HepG2 (cell line): Measurements from ENCODE around the gene ACTR1A. TPM values are rescaled to one million over a fixed set of nuclear protein-coding genes. Genes with fewer than 3 reads are reported as not detected.
A peak's percentile ranks its signal among the peaks of the same experiment; 100 is the strongest.

Experiments
- AGO1 ChIP-seq: fragments of 200-400 bp; formaldehyde crosslinking; IDR thresholded peaks from 2 replicates; pipeline ENCODE4 v1.6.1; 2017; ENCODE audit warnings: mild to moderate bottlenecking, low read depth, low read length, moderate library complexity; ENCODE audit not compliant: poor library complexity, severe bottlenecking
- EZH2 ChIP-seq: conservative IDR thresholded peaks from 2 replicates; pipeline ENCODE4 v1.6.1; 2012; ENCODE audit warnings: mild to moderate bottlenecking, low read depth, low read length, moderate library complexity
- GTF3A ChIP-seq: sonication (generic); formaldehyde crosslinking; conservative IDR thresholded peaks from 2 replicates; pipeline ENCODE4 v1.4.0; 2020; ENCODE audit warnings: mild to moderate bottlenecking, missing genetic modification reagents
- HNRNPK ChIP-seq: fragments of 200-400 bp; formaldehyde crosslinking; IDR thresholded peaks from 2 replicates; pipeline ENCODE4 v1.6.1; 2018; ENCODE audit warnings: low read length, low read depth, moderate library complexity, mild to moderate bottlenecking; ENCODE audit not compliant: poor library complexity, severe bottlenecking
- KDM2A ChIP-seq: sonication (generic); formaldehyde crosslinking; IDR thresholded peaks from 2 replicates; pipeline ENCODE4 v1.4.0; 2020; ENCODE audit warnings: low read depth, missing genetic modification reagents, borderline replicate concordance
- KMT2A ChIP-seq: sonication (generic); formaldehyde crosslinking; IDR thresholded peaks from 2 replicates; pipeline ENCODE4 v1.4.0; 2020; ENCODE audit warnings: missing genetic modification reagents
- POLR2A ChIP-seq, 2 experiments: IDR thresholded peaks; 2 replicates each; pipeline ENCODE4 v1.6.1; 2011; ENCODE audit warnings: low read depth in 2 of 2, low read length in 2 of 2, mild to moderate bottlenecking in 1 of 2, moderate library complexity in 1 of 2; ENCODE audit not compliant: insufficient read depth in 1 of 2
- RAD21 ChIP-seq: fragments of 450-650 bp; formaldehyde crosslinking; IDR thresholded peaks from 2 replicates; pipeline ENCODE4 v1.5.0; 2020; ENCODE audit warnings: mild to moderate bottlenecking
- SAP130 ChIP-seq: IDR thresholded peaks from 2 replicates; pipeline ENCODE4 v1.6.1; 2016; ENCODE audit warnings: low read depth
- SPEN ChIP-seq: sonication (generic); formaldehyde crosslinking; IDR thresholded peaks from 2 replicates; pipeline ENCODE4 v1.5.1; 2020; ENCODE audit warnings: low read depth, mild to moderate bottlenecking, missing genetic modification reagents
- TAF15 ChIP-seq: fragments of 200-400 bp; formaldehyde crosslinking; IDR thresholded peaks from one replicate; pipeline ENCODE4 v1.6.1; 2018; ENCODE audit warnings: mild to moderate bottlenecking, low read depth, low read length; ENCODE audit not compliant: poor library complexity, severe bottlenecking
- TP53 ChIP-seq: sonication (generic); formaldehyde crosslinking; conservative IDR thresholded peaks from 2 replicates; pipeline ENCODE4 v1.4.0; 2020; ENCODE audit warnings: missing genetic modification reagents
- ZFP36L1 ChIP-seq: sonication (generic); formaldehyde crosslinking; IDR thresholded peaks from 2 replicates; pipeline ENCODE4 v1.8.0; 2022; ENCODE audit warnings: mild to moderate bottlenecking, missing genetic modification reagents, moderate library complexity
- ZMYM4 ChIP-seq: sonication (generic); formaldehyde crosslinking; IDR thresholded peaks from 2 replicates; pipeline ENCODE4 v1.8.1; 2023; ENCODE audit warnings: mild to moderate bottlenecking, missing genetic modification reagents
- ZNF343 ChIP-seq: sonication (generic); formaldehyde crosslinking; IDR thresholded peaks from 2 replicates; pipeline ENCODE4 v1.4.0; 2020; ENCODE audit warnings: mild to moderate bottlenecking, missing genetic modification reagents
- ZNF446 ChIP-seq: sonication (generic); formaldehyde crosslinking; IDR thresholded peaks from 2 replicates; pipeline ENCODE4 v1.5.0; 2020; ENCODE audit warnings: mild to moderate bottlenecking, missing genetic modification reagents
- ZNF496 ChIP-seq: sonication (generic); formaldehyde crosslinking; IDR thresholded peaks from 2 replicates; pipeline ENCODE4 v1.8.1; 2023; ENCODE audit warnings: mild to moderate bottlenecking, moderate library complexity, missing genetic modification reagents; ENCODE audit not compliant: insufficient replicate concordance
- polyA plus RNA-seq, 8 experiments: library from polyadenylated mRNA; depleted of rRNA in 3 of 8; stranded (reverse) in 7 of 8; unstranded in 1 of 8; fragments of >200 nt; fragmentation: Illumina TruSeq in 4 of 8; extraction: Trizol in 4 of 8; gene quantifications; 2 replicates each; pipeline versions ENCODE4 v1.2.1 to v1.2.3, GENCODE V29; 2011 to 2016; ENCODE audit warnings: low read depth in 4 of 8, missing spikeins in 1 of 8, mixed read lengths in 1 of 8; ENCODE audit not compliant: insufficient read depth in 1 of 8
- total RNA-seq, 5 experiments: library from RNA; depleted of rRNA; stranded (reverse); fragments of >200 nt; fragmentation: Illumina TruSeq; extraction: Trizol; gene quantifications; 2 replicates each; pipeline ENCODE4 v1.2.3, GENCODE V29; 2016; ENCODE audit warnings: low read depth in 1 of 5
- TF ChIP-seq, protein P1 (sequence below): sonication (generic); formaldehyde crosslinking; IDR thresholded peaks from 2 replicates; pipeline ENCODE4 v1.4.0; 2020; ENCODE audit warnings: missing genetic modification reagents, borderline replicate concordance
- TF ChIP-seq, protein P2 (sequence below): sonication (generic); formaldehyde crosslinking; IDR thresholded peaks from 2 replicates; pipeline ENCODE4 v1.5.1; 2020; ENCODE audit warnings: mild to moderate bottlenecking, missing genetic modification reagents
- TF ChIP-seq, protein P3 (sequence below): sonication (generic); formaldehyde crosslinking; IDR thresholded peaks from 2 replicates; pipeline ENCODE4 v1.4.0; 2020; ENCODE audit warnings: mild to moderate bottlenecking, missing genetic modification reagents
- TF ChIP-seq, protein P4 (sequence below): IDR thresholded peaks from 2 replicates; pipeline ENCODE4 v1.6.1; 2016; ENCODE audit warnings: missing genetic modification reagents, missing compliant biosample characterization

The ACTR1A gene
- total and polyA plus RNA-seq, 2 of the 13 experiments (the other 11 are each of a cell fraction or from before 2014, with no cell fraction given), result 59.6 to 62.8 TPM

DNA sequence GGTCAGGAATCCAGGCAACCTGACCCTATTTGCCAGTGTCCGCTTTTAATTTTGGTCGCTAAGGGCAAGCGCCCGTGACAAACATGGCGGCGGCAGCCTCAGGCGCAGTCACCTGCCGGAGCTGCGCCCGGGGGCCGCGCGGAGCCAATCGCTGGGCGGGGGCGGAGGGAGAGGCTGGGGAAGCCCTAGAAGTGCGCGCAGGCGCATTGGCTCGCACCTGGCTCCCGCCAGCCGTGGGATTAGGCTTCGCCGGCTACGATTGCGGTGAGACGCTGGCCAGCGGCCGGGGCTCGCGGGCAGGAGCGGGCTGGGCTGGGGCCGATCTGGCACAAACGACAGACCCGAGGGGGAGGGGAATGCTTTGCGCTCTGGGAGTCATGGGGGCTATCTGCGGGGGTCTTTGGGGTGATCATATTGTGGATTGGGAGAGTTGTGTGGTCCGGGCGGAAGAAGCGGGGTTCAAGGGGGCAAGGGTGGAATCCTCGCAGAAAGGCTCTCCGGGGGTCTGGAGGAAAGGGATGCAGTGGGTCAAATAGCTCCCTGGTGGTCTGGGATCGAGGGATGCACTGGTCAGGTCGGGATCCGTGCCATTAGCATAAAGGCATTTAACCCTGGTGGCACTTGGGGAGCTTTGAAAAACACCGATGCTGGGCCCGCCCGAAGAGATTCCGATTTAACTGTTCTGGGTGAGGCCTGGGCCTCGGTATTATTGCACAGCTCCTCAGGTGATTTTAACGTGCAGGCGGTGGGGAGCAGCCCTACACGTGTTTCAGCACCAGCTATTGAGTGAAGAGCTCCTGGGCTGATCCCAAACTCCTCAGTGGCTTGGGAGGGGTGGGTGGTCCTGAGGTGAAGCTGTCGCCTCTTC is 41.1 kb downstream of the ACTR1A start (continued):
- TF ChIP-seq, protein P1, sequence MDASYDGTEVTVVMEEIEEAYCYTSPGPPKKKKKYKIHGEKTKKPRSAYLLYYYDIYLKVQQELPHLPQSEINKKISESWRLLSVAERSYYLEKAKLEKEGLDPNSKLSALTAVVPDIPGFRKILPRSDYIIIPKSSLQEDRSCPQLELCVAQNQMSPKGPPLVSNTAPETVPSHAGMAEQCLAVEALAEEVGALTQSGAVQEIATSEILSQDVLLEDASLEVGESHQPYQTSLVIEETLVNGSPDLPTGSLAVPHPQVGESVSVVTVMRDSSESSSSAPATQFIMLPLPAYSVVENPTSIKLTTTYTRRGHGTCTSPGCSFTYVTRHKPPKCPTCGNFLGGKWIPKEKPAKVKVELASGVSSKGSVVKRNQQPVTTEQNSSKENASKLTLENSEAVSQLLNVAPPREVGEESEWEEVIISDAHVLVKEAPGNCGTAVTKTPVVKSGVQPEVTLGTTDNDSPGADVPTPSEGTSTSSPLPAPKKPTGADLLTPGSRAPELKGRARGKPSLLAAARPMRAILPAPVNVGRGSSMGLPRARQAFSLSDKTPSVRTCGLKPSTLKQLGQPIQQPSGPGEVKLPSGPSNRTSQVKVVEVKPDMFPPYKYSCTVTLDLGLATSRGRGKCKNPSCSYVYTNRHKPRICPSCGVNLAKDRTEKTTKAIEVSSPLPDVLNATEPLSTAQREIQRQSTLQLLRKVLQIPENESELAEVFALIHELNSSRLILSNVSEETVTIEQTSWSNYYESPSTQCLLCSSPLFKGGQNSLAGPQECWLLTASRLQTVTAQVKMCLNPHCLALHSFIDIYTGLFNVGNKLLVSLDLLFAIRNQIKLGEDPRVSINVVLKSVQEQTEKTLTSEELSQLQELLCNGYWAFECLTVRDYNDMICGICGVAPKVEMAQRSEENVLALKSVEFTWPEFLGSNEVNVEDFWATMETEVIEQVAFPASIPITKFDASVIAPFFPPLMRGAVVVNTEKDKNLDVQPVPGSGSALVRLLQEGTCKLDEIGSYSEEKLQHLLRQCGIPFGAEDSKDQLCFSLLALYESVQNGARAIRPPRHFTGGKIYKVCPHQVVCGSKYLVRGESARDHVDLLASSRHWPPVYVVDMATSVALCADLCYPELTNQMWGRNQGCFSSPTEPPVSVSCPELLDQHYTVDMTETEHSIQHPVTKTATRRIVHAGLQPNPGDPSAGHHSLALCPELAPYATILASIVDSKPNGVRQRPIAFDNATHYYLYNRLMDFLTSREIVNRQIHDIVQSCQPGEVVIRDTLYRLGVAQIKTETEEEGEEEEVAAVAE (CRISPR knock-in tag), result peak; percentile 79
- TF ChIP-seq, protein P2, sequence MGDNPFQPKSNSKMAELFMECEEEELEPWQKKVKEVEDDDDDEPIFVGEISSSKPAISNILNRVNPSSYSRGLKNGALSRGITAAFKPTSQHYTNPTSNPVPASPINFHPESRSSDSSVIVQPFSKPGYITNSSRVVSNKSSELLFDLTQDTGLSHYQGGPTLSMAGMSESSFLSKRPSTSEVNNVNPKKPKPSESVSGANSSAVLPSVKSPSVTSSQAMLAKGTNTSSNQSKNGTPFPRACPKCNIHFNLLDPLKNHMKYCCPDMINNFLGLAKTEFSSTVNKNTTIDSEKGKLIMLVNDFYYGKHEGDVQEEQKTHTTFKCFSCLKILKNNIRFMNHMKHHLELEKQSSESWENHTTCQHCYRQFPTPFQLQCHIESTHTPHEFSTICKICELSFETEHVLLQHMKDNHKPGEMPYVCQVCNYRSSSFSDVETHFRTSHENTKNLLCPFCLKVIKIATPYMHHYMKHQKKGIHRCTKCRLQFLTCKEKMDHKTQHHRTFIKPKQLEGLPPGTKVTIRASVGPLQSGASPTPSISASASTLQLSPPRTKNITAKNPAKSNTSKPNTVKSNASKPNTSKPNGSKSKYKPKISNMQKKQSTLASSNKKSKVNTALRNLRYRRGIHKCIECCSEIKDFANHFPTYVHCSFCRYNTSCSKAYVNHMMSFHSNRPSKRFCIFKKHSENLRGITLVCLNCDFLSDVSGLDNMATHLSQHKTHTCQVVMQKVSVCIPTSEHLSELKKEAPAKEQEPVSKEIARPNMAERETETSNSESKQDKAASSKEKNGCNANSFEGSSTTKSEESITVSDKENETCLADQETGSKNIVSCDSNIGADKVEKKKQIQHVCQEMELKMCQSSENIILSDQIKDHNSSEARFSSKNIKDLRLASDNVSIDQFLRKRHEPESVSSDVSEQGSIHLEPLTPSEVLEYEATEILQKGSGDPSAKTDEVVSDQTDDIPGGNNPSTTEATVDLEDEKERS (CRISPR knock-in tag), result no peak
- TF ChIP-seq GTF3A (CRISPR knock-in tag) (no peak), AGO1 (peak; percentile 32), HNRNPK (peak; percentile 77), ZNF446 (no peak), SAP130 (CRISPR knock-in tag) (peak; percentile 62), ZNF496 (no peak), TAF15 (peak; percentile 65), RAD21 (CRISPR knock-in tag) (no peak), POLR2A (IDR thresholded peaks at IDR 0.05; ENCODE audit: insufficient read depth in 1 of 2, low read depth in 2 of 2, low read length in 2 of 2) (peak; percentile 42 to 70; a peak in 3 of 4 replicates), KDM2A (CRISPR knock-in tag) (peak; percentile 83), SPEN (CRISPR knock-in tag) (peak; percentile 62; the same call in 1 of the 2 replicates), ZMYM4 (no peak), TP53 (CRISPR knock-in tag) (no peak), ZNF343 (CRISPR knock-in tag) (peak; percentile 86), KMT2A (CRISPR knock-in tag) (no peak; the same call in 1 of the 2 replicates), EZH2 (no peak), ZFP36L1 (CRISPR knock-in tag) (no peak)
- TF ChIP-seq, protein P3, sequence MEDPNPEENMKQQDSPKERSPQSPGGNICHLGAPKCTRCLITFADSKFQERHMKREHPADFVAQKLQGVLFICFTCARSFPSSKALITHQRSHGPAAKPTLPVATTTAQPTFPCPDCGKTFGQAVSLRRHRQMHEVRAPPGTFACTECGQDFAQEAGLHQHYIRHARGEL (CRISPR knock-in tag), result no peak
- TF ChIP-seq, protein P4, sequence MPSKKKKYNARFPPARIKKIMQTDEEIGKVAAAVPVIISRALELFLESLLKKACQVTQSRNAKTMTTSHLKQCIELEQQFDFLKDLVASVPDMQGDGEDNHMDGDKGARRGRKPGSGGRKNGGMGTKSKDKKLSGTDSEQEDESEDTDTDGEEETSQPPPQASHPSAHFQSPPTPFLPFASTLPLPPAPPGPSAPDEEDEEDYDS, result peak; percentile 54; the same call in 1 of the 2 replicates
